GM12892 (cell line): ENCODE measurements around the gene FARP1.

Experiments
- POLR2A ChIP-seq: IDR thresholded peaks from 2 replicates; pipeline ENCODE4 v1.6.1; 2011; ENCODE audit warnings: low read depth, low read length, control low read depth
- POLR2AphosphoS5 ChIP-seq: IDR thresholded peaks from 2 replicates; pipeline ENCODE4 v1.6.1; 2011; ENCODE audit warnings: low read depth, low read length, control low read depth
- TAF1 ChIP-seq: IDR thresholded peaks from 2 replicates; pipeline ENCODE4 v1.6.1; 2011; ENCODE audit warnings: low read depth, mild to moderate bottlenecking, control low read depth, low read length, borderline replicate concordance

DNA sequence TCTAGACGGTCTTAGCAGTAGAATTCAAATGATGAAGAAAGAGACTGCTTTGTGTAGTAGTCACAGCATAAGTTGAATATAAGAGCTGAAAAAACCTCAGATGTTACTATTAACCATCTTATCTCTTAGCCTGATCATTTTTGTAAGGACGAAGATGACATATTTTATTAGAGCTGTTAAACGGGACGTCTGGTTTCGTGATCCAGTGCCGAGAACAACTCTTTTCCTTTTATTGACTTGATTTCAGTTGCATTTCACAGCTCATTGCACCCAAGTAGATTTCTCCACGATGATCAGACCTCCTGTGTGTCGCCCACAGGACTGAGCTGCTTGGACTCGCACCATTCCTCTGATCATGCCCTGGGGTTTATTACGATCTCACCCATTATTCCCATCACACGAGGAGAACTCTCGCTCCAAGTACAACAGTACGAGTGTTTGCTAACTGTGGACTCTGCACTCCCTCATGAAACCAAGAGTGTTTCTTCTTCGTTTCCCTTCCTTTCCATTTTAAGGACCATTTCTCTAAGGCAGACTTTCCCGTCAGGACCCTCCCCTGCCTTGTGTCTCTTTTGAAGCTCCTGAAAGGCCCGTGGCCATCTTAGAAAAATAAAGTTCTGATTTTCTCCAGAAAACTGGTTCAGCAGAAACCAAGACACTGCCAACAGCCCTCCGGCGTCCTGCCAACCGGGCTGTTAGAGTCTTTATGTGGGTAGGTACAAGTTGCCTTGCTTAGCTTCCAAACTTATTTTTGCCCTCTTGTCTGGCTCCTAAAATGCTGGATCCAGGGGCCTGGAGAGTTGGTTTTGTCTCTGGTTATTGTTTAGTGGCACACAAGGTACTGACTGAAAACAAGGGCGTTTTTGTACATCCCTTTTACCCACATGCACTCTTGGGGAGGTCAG is 82.4 kb downstream of the FARP1 start:
- TF ChIP-seq POLR2A (no peak), POLR2AphosphoS5 (no peak), TAF1 (no peak)
